LHCN-M2 (cell line): Measurements from ENCODE around the gene CAMSAP1. TPM values are rescaled to one million over a fixed set of nuclear protein-coding genes. Genes with fewer than 3 reads are reported as not detected.
"Not testable (repeated sequence)": the region's sequence is repeated elsewhere in the genome, so short reads cannot be mapped to it uniquely, and the experiment has no call there.

ENCODE experiments used
- DNase-seq: peaks from one replicate; pipeline ENCODE4 v3.0.0-alpha.2; 2012; ENCODE audit warnings: low read depth
- total RNA-seq: library from RNA; depleted of rRNA; stranded (reverse); fragments of >200 nt; gene quantifications from 2 replicates; pipeline ENCODE4 v1.2.3, GENCODE V29; 2014

Gene CAMSAP1
- total RNA-seq, 1 experiment from 2014 or later, result 32.0 TPM

DNA sequence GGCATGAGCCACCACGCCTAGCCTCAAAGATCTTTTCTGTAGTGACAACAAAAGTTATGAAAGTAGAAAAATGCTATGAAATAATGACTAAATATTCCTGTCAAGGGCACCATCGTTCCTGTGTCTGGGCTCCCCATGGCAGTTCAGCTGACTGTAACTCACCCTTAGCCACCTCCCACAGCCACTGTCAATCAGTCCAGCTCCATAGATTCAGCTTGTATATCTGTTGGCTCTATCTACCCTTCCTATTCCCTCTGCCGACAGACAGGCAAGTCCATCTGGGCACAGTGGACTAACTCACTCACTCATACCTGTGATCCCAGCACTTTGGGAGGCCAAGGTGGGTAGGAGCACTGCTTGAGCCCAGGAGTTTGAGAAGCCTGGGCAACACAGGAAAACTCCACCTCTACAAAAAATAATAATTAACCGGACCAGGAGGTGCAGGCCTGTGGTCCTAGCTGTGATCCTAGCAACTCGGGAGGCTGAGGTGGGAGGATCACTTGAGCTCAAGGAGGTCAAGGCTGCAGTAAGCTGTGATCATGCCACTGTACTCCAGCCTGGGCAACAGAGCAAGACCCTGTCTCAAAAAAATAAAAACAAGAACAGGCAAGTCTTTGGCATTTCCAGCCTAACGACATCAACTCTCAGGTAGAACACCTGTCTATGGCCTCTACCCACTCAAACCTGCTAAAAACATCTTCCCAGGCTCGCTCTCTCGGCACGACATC lies 6.2 kb downstream of the CAMSAP1 start:
- no peak for DNase-seq

DNA sequence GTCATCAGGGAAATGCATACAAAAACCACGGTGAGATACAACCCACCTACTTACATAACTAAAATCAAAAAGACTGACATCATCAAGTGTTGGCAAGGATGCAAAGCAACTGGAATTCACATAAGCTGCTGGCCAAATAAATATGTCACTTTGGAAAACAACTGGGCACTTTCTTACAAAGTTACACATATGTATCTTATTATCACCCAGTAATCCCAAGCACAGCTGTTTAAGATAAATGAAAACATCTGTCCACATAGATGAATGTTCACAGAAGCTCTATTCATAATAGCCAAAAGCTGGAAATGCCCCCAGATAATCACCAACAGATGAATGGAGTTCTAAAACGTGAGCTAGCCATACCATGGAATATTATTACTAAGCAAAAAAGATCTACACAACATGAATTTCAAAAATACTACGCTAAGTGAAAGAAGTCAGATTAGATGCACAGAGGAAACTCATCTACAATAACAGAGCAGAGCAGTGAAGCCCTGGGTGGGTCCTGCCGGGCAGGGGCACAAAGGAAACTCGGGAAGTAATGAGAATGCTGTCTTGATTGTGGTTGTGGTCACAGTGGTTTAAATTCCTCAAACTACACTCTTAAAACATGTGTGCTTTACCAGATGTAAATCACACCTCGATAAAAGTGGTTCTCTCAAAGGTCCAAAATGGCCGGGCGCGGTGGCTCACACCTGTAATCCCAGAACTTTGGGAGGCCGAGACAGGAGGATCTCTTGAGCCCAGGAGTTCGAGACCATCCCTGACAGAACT lies 8.5 kb downstream of the CAMSAP1 start:
- DNase-seq, result peak; percentile 55

GRCh38 chr9:135896626-135897025 lies 10.7 kb downstream of the CAMSAP1 start:
- no peak for DNase-seq

- no peak for DNase-seq
Observed at GRCh38 chr9:135896205-135896604, 11.1 kb downstream of the CAMSAP1 start.

- DNase-seq, result no peak
Observed at GRCh38 chr9:135895202-135895848, 12.0 kb downstream of the CAMSAP1 start.

DNA sequence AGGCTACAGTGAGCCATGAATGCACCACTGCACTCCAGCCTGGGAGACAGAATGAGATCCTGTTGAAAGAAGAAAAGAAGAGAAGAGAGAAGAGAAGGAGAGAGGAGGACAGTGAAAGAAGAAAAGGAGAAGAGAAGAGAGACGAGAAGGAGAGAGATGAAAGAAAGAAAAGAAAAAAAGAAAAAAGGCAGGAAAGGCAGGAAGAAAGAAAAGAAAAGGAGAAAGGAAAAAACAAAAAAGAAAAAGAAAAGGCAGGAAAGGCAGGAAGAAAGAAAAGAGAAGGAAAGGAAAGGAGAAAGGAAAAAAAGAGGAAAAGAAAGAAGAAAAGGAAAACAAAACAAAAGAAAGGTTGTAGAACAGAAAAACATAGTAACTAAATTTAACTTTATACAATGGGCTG lies 14.2 kb downstream of the CAMSAP1 start:
- no peak for DNase-seq

DNA sequence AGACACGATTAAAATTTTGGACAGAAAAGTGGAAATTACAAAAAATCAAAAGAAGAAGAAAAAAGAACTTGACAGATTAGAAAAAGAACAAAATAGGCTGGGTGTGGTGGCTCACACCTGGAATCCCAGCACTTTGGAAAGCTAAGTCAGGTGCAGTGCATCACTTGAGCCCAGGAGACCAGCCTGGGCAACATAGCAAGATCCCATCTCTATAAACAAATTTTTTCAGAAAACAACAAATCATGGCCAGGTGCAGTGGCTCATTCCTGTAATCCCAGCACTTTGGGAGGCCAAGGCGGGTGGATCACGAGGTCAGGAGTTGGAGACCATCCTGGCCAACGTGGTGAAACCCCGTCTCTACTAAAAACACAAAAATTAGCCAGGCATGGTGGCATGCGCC lies 15.0 kb downstream of the CAMSAP1 start:
- DNase-seq, result not testable (repeated sequence)

GRCh38 chr9:135891027-135891631 lies 16.2 kb downstream of the CAMSAP1 start:
- no peak for DNase-seq

DNA sequence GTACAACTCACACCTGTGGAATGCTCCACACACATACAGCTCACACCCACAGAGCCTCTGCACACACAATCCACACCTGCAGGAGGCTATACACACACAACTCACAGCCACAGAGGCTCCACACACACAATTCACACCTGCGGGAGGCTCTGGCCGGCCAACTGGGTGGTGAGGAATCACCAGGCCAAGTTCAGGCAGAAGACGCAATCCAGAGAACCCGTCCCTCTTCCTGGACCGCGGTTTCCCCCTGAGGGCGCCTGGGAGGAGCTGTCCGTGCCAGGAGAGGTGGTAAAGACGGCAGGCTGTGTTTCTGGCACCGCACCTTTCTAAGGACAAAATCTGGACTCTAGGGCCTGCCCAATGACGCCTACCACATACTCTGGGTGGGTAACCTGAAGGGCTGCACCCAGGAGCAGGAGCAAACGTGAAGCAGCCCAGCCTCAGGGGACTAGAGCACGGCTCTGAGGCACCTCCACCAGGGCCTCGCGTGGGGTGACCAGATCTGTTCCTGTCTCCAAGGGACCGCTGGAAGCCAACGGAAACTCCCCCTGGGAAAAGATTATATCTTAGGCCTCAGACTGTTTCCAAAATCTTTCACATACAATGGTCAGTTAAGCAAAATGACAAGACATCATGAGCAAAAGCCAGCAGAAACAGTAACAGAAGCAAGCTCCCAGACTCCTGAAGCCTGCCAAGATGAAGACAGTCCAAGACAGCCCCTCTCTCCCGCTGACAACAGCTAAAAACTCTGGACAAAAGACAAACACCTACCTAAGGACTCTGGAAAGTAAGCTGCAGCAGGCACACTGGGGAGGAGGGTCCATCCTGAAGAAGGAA lies 16.9 kb downstream of the CAMSAP1 start:
- DNase-seq, result no peak

- DNase-seq, result no peak
Observed at GRCh38 chr9:135889564-135890189, 17.7 kb downstream of the CAMSAP1 start.

- DNase-seq, result no peak
Observed at GRCh38 chr9:135888766-135889394, 18.5 kb downstream of the CAMSAP1 start.

- no peak for DNase-seq
Observed at GRCh38 chr9:135888126-135888765, 19.1 kb downstream of the CAMSAP1 start.

- DNase-seq, result no peak
Observed at GRCh38 chr9:135887585-135888050, 19.7 kb downstream of the CAMSAP1 start.

- peak; percentile 65 for DNase-seq
Observed at GRCh38 chr9:135887021-135887507, 20.3 kb downstream of the CAMSAP1 start.

- DNase-seq, result no peak
Observed at GRCh38 chr9:135886147-135886981, 21.0 kb downstream of the CAMSAP1 start.

GRCh38 chr9:135885100-135885853 lies 22.1 kb downstream of the CAMSAP1 start:
- DNase-seq, result no peak

DNA sequence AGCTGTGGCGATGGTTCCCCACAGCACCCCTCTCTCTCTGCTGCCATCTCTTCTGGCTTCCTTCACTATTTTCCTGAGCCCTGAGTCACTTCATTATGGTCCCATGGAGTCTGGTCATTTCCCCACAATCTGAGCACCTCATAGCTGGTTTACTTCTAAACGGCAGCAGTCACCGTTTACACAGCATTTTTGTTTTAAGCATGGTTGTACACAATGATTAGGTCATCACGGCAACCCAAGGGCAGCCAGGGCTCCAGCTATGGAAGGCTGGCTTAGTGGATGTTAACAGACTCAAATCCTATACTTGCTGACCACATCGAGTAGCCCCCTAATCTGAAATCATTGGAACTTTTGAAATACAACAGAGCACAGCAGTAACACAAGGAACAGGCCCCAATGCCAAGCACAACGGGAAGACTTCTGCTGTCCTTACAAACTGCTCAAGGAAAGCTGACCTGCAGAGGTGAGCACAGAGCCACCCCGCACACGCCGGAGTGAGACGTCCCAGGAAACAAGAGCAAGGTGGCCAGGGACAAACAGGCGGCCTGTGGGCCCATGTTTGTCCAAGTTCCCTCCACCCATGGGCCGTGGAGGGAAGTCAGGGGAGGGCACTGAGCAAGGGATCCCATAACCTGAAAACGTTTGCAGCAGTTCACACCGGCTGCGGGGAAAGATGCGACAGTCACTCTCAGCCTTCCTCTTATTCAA lies 22.9 kb downstream of the CAMSAP1 start:
- DNase-seq, result peak; percentile 47
